ENCODE results near the gene PRKN.
A peak's percentile ranks its signal among the peaks of the same experiment; 100 is the strongest.

PRKN gene

DNA sequence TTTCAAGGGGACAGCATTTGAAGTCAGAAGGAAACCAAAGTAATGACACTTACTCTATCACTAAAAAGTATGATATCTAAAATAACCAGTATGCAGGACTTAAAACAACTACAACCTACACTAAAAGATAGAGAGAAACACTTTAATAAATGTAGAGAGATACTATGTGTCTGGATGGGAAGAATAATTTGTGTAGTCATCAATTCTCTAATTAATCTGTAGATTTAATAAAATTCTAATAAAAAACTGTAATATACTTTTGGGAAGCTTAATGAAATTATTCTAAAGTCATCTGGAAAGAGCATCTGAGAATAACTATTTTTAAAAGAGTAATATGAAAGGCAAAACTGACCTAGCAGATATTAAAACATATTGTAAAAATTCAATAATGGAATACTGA, 52.1 kb downstream of the PRKN start:
- DNase-seq (ENCODE audit: low read depth): no peak

DNA sequence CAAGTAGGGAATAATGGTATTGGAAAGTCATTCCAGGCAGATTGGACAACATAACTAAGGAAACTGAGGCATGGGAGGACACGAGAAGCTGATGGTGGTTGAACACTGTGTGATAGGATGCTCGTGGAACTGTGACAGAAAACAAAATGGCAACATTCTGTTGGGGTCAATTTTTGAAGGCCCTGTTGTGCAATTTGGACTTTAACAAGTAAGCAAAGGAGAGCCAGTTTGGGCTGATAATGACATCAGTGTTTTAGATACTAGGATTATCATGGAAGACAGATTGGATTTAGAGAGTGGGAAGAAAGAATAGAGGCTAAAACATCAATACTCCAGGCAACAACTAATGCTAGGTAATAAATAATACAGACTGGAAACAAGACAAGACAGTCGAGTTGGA, 53.1 kb downstream of the PRKN start:
- no peak for DNase-seq (ENCODE audit: low read depth)

DNA sequence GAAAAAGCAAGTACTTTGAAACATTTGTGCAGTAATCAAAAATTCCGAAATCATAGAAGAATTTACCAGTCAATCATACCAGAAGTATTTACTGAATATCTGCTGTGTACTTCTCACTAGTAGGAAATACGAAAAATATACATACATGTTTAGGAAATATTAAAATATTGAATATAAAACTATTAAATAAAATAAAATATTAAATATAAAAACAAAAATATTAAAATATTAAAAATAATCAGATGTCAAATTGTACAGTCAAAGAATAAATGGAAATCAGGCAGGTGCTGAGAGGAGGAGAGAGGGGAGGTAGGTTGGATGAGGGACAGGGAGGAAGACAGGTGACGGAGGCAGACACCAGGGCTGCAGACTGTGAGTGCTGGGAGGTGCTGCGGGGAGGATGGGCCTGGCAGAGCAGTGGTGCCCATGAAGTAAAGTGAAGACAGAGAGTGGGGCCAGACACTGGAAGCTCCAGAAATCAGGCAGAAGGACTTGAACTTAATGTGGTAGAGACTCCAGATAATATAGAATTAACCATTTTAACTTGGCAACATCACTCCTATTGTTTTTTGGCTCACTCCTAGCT, 55.9 kb downstream of the PRKN start:
- DNase-seq (ENCODE audit: low read depth): no peak

DNA sequence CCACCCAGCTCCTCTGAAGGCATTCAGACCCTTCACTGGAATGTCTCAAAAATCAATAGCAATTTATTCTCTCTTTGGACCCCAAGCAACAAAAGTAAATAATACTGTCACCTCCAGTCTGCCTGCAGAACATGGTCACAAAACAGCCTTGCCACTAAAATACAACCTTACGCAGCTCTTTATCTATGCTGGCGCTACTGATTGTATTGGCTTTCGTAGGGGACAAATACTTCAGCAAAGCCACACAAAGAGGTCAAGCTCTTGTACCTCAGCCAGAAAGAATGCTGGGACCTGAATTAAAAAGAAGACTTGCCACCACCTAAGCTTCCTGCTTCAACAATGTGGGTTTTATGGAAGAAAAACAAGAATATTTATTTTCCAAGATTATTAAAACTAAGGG, 57.2 kb downstream of the PRKN start:
- DNase-seq (ENCODE audit: low read depth): no peak

DNA sequence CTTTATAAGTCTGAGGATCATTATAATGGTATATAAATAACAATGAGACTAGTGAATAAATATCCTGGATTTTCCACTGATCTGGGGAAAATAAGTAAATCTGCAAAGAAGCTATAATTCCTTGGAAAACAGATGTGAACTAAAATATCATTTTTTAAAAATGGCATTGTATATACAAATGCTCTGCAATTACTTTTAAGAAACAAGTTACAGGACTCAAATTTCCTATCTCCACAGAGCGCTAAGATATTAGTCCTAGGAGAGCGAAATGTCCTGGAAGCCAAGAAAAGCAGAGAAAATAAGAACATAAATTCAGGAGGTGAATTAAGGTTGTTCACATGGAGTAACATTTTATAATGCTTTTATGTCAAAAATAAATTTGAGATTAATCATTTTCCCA, 61.3 kb downstream of the PRKN start:
- no peak for DNase-seq (ENCODE audit: low read depth)

DNA sequence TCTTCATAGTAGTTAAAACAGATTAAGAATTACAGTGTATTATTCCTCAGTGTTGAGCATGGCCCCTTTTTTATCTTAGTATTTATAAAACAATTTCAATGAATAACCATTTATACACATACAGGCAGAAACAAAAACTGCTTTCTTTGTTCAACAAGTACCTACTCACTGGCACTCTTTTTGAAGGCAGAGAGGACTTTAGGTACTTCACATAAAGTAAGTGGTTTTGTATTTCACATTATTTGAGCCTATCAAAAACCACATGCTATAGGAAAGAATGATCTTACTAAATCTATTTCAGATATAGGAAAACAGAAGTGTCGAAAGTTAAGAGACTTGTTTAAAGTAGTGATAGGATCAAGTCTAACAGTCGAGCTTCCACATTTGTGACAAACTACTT, 73.8 kb downstream of the PRKN start:
- DNase-seq (ENCODE audit: low read depth): no peak

DNA sequence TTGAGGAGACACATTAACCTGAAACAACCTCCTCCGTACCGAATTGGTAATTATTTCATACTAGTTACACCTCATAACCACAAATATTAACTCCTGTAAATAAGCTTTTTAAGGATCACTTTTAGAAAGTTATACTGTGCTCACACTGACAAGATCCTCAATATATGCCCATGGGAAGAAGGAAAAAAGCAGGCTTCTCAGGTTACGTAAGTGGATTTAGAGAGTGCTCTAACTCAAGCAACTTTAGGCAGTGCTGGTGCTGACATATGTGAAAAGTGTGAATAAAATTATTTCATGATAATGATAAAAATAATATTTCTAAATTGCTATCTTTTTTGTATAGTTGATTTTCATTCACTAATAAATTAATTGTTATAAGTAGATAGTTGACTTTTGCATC, 76.1 kb downstream of the PRKN start:
- no peak for DNase-seq (ENCODE audit: low read depth)

DNA sequence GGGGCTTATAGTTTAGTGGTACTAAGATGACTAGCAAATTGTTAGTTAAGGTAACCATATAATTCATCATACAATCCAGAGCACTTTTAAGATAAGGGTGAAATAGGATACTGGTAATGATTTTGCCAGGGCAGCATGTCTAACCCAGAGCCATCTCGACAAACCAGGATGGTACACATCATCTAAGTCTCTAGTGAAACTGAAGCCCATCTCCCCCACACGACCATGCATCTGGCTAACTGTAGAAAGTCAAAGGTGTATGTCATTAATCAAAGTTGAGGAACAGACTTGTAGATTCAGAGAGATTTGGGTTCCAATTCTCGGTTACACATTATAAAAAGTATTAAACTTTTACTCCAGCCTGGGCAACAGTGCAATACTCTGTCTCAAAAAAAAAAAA, 78.3 kb downstream of the PRKN start:
- DNase-seq (ENCODE audit: low read depth): no peak

DNA sequence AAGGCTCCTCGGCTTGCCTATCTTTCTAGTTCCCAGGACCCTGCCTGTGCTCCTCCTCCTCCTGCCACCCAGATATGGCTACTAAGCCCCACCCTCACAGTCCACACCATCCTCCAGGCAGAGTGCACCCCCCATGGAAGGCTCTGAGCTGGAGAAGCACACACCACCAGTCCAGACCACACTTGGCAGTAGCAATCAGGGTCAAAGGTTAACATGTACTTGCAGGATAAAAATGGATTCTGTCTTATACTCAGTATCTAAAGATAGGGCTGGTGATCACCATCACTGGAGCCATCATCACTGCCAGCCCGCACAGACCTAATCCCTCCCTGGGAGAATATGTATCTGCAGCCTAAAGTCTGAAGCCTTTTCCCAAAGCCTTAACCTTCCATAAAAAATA, 83.4 kb downstream of the PRKN start:
- DNase-seq (ENCODE audit: low read depth): no peak

DNA sequence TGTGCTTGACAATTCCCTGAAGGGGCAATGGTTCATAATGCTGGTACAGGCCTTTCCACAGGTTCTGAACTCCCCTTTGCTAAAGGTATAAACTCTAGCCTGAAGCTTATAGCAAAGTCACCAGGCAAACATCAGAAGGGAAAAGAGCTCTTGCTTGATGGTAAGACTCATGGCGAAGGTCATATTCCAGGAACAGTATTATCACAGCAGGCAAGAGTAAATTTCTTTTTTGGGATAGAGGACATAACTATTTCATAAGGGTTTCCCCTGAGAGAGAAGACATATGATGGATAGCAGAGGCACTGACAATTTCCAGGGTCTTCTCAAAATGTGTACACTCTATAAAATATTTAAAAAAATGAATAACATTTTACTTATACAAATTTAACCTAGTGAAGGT, 86.8 kb downstream of the PRKN start:
- no peak for DNase-seq (ENCODE audit: low read depth)

DNA sequence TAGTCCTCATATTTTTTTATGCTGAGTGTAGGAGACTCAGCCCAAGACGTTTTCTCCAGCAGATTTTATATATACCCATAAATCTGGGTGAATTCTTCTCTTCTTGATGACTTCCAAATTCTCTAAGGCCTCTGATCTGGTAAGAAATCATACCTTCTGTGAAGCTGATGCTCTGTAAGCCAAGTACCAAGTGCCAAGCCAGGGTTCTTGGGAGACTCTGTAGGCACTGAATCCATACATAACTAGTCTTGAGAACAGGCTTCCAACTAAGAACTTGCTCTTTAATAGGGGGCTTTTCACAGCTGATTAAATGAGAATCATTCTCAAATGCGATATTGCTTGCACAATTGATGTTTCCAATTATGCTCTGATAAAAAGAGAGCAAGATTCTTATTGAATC, 87.6 kb downstream of the PRKN start:
- no peak for DNase-seq (ENCODE audit: low read depth)

DNA sequence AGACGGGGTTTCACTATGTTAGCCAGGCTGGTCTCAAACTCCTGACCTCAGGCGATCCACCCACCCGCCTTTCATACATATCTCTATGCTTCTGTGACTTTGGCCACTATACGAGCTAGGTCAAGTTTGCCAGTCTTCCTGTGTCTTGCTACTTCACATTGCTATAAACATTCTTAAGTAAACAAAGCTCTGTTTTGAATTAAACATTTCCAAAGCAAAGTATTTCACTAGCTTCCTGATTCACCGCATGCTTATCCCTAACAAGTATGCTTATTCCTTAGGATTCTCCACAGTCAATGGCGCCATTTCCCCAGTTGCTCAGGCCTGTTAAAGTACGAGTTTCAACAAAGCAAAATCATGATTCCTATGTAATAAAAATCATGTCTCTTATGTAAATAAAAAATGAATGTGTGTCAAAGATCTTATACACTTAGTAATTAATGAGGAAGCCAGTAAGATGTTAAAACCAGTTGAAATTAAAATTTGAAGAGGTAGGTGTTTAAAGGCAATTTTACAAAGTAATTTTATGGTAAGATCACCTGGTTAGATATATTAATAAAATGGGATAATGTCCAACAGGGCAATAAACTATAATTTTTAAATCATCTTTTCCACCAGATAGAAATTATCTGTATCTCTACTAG, 88.5 kb downstream of the PRKN start:
- no peak for DNase-seq (ENCODE audit: low read depth)

DNA sequence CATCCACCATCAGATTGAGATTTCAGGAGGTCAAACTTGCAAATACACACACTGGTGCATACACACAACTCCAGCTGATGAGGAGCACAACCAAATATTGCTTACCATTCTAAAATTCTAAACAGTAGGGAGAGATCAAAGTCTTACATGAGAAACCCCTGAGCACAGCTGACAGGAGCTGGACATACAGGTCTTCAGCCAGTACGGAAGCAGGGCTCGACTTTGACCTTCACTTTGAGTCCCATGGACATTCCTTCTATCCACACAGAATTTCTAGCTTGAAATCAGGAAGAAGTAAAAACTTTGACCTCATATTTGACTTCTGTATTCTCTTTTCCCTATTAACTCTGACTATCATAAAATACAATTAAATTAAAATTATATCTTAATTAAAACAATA, 90.2 kb downstream of the PRKN start:
- no peak for DNase-seq (ENCODE audit: low read depth)

DNA sequence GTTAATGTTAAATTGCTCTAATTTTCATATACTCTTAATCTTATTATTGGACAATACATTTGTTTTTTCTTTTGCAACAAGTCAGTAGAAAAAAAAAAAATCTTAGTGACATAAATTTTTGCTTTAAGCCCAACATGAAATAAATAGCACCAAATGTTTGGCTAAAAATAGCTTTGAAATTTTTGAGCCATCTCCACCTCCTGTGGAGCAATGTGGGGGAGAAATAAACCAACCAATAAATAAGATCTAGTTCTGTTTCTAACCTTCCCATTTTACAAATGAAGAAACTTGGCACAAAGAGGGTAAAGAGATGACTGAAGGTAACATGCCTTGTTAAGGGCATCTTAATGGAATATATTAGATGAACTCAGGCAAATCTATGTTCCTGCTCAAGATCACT, 91.4 kb downstream of the PRKN start:
- DNase-seq (ENCODE audit: low read depth): no peak

DNA sequence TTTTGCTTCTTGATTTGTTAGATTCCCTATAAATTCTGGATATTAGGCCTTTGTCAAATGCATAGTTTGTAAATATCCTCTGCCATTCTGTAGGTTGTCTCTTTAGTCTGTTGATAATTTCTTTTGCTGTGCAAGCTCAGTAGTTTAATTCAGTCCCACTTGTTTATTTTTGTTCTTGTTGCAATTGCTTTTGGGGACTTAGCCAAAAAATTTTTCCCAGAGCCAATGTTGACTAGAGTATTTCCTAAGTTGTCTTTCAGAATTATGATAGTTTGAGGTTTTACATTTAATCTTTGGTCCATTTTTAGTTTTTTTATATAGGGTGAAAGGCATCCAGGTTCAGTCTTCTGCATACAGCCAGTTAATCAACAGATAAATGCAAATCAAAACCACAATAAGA, 96.0 kb downstream of the PRKN start:
- DNase-seq (ENCODE audit: low read depth): no peak

DNA sequence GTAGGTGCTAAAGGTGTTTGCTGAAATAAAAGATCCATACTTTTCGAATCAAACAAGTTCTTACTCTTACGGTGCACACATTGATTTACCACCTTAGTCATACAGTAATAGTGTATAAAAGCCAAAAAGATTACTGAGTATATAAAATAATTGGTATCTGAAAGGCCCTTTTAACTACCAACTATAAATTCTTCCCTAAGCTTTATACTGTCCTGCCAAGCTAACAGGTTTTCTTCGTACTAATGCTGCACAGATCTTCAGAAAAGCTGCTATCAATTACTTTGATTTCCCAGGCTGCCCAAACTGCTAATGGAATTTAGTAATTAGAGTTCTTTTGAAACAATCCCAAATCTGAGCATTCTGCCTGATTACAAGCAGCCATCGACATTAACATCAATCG, 97.5 kb downstream of the PRKN start:
- DNase-seq (ENCODE audit: low read depth): no peak

DNA sequence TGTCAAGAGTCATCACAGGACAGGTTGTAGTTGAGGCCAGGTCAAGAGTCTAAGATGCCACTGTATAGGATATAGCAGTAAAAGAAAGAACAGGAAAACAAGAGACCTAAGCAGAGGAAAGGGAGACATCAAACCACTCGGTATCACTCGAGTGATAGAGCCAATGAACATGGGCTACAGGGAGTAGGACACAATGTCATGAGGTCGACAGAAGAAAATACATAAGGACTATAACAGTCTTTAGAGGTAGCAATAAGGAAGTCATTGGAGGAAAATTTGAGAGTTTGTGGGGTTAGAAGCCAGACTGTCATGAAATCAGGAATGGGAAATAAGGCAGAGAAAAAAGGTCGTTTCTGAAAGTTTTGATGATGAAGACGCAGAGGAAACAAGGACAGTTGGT, 99.7 kb downstream of the PRKN start:
- no peak for DNase-seq (ENCODE audit: low read depth)

DNA sequence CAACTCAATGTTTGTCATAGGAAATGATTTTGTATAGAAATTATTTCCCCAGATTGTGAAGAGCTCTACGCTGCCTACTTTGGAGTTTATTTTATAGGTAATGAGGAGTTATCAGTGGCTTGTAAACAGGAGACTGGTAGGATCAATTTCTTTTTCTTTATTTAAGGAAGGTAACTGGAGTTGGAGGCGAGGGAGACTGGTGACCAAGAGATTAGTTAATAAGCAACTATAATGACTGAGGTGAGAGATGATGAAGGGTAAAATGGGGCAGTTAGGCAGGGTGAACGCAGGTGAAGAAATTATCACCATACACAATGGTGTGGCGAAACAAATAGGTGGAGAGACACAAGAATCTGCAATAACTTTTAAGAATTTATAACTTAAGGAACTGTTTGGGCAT, 100.2 kb downstream of the PRKN start:
- DNase-seq (ENCODE audit: low read depth): no peak

DNA sequence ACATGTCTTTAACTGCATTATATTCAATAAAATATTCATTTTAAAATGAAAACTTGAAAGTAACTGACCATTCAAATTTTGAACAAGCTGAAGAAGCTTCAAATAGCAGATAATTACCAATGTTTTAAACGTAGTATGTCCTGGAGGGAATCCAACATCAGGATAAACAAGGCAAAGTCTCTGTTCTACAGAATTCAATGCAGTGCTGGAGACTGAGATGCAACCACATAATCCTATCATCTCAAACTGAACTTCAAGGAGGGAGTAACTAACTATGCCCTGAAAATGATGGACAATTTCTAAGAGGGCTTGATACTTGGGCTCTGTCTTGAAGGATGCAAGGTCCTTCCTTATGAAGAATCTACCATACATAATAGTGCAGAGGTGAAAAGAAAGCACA, 100.7 kb downstream of the PRKN start:
- DNase-seq (ENCODE audit: low read depth): no peak

DNA sequence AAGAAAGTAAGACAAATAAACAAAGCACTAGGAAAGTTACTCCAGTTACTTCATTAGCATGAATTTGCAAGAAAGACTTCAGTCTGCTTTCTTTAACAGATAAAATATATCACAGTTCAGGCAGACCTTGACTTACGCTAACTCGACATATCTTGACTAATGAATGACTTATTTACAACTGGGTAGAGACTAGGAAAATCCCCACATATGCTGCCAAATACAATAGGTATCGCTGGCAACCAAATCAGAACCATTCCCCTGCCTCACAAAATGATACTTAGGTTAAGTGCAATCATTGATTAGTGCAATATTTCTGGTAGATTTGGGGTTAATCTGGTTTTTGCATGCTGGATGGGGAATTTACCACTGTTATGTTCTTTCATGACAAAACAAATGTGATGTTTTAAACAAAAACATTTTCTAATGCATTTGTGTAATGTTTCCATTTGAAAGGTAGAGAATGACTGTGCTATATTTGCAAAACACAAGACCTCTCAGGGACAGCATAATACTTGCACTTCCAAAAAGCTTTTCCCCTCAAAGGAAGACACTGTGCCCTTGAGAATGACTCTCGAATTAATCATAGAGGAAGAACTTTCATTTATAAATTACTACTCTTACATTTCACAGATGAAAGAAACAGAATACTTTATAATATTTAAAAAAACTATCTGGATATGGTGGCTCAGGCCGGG, 101.6 kb downstream of the PRKN start:
- DNase-seq (ENCODE audit: low read depth): no peak

DNA sequence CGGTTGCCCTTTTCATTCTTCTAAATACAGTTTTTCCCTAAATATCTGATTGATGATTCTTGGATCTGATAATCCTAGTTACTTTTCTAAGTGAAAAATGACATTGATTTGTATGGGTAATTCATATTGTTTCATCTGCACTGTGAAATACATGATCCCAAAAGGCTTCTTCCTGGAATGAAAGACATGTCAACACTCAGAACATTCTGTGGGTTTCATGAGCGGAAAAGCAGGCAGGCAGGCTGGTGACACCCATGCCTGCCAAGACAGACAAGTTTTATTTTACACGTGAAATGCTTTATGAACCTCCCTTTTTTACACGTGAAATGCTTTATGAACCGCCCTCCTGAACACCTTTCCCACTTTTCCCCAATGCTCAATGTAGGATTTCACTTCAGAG, 105.0 kb downstream of the PRKN start:
- no peak for DNase-seq (ENCODE audit: low read depth)

DNA sequence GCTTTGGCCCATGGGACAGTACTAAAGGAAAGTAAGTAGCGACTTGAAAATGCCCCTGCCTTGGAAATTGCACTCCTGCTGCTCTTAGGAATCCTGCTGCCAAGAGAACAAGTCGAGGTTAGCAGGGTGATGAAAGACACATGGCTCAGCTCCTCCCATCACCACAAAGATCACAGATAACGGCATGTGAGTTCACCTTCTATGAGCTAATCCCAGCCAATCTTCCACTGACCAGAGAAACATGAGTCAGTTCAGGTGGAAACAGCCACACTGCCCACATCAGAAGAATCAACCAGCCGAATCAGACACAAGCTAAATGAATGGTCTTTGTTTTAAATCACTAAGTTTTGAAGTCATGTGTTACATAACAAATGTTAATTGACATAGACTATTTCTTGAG, 106.3 kb downstream of the PRKN start:
- peak; percentile 28 for DNase-seq (ENCODE audit: low read depth)

DNA sequence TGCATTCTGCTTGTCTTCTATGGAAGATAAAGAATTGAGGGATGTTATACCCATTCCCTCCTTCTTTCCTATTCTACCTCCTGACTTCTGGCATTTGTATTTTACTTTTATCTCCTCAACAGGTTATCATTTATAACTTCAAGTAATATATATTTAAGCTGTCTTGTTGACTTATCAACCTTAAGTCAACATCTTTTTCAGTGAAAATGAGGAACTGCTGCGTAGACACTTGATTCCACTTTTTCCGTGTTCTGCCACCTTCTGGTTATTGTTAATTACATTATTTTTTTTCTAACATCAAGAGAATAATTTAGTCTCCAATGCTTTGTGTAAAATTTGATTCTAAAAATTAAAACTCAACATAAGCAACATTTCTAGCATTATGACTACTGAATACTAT, 107.5 kb downstream of the PRKN start:
- DNase-seq (ENCODE audit: low read depth): no peak

DNA sequence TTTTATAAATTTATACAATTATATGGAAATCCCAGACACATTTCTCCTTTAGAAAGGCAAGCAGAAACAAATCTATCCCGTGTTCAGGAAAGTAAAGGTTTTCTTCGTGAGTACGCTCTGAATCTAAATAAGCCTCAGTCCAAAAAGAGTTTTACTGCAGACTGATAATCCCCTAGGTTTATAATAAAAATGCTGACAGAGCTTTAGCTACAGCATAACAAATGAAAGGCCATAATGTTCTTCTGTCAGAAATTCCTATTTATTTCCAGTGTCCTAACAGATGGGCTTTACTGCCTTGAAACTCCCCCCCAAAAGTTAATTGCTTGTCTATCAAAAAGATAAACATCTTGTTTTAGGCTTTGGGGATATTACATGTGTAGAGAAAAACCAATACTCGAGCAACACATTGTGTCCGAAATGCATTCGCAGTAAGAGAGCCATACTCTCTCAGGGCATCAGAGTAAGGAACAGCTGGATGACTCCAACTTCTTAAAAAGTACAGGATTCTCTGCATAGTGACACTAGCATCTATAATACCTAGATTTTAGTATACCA, 109.0 kb downstream of the PRKN start:
- no peak for DNase-seq (ENCODE audit: low read depth)

All from iris pigment epithelial cell (primary cell).